Measurements from ENCODE around the gene PLEKHA7.

Gene PLEKHA7

DNA sequence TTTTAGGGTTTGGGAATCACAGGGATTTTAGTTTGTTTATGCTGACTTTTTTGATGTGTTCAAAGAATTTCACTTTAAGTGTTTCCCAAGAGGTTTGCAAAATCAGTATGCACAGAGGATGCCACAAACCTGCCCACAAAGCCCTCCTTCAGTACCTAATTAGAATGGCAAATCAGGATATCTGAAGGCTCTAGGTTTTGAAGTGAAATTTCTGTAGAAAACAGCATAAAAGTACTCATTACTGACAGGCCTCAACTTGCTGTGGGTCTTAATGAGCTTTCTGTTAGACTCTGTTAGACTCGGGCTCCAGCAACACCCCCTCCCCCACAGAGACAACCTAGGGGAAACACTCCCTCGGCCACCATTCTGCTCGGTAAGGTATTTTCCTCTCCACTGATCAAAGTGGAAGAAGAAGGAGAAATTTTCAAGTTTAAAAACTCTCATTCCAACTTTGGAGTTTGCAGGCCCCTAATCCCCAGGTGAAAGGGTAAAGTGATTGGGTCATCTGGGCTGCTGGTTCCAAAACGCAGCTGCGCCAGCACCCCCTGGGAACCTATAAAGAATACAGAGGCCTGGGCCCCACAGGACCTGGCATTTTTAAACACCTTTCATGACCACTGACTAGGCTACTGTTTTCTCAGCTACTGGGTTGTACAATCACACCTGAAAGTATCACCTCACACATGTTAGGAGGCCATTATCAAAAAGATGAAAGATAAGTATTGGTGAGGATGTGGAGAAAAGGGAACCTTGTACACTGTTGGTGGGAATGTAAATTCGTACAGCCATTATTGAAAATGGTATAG is 67.5 kb downstream of the PLEKHA7 start:
- DNase-seq (ENCODE audit: low read depth in 2 of 3, low spot score in 2 of 3), result no peak

- no peak for DNase-seq (ENCODE audit: low read depth in 2 of 3, low spot score in 2 of 3)
These were observed 68.3 kb downstream of the PLEKHA7 start for GRCh38 chr11:16945671-16946469.

DNA sequence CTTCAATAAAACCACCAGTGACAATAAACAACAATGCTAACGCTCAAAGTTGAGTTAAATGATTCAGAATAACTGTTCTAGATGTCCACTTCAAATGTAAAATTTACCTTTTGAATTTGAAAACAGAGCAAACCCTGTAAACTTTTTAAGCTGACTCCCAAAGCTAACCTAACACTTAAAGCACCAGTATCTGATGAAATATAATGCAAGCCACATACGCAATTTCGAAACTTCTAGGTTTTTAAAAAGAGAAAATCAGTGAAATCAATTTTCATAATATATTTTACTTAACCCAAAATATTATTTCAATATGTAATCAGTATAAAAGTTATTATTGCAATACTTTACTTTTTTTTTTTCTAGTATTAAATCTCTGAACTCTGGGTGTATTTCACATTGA is 71.3 kb downstream of the PLEKHA7 start:
- no peak for DNase-seq (ENCODE audit: low read depth in 2 of 3, low spot score in 2 of 3)

DNA sequence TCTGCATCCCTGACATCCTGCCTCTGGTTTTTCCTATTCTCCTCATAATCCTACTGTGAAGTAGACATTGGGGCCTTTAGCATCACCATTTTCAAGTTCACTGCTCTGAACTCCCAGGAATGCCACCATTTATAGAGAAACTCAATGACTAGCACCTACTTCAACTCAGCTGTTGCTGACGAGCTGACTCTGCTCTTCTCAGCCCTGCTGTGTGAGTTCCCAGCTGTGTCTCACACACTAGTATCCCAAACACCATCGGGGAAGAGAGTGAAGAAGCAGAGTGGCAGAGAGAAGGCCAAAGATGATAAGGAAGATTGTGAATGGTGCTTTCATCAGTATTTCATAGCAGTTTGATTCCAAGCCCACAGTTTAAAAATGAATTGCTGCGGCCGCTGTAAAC is 71.9 kb downstream of the PLEKHA7 start:
- DNase-seq (ENCODE audit: low read depth in 2 of 3, low spot score in 2 of 3), result no peak

DNA sequence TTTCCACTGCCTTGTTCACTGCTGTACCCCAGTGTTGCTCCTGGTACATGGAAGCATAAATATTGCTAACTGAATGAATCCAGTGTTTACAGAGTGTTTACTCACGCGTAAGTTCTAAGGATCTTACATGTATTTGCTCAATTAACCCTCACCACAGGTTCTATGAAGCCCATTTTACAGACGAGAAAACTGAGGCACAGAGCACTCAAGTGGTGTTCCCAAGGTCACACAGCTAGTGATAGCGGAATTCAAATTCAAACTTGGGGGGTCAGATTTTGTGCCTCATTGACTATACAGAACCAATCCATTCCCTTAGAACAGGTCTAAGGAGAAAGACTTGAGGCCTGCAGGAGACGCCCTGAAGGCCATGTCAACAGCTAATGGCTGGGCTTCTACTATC is 72.3 kb downstream of the PLEKHA7 start:
- DNase-seq (ENCODE audit: low read depth in 2 of 3, low spot score in 2 of 3), result no peak

DNA sequence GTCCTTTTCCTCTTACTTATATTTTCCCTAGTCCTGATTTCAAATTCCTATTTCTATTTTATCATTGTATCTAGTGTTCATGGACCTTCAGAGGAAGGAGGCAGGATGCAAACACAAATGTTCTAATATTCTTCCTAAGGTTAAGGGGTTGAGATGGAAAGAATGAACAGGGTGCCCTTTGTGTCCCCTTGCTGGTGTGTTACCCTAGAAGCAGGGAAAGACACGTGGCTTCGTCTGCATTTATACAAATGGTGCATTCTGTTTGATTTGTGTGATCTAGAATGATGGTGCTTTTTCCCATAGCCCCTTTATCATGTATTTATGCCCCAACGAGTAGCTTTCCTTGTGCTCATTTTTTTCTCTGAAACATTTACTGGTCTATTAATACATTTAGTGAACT is 76.2 kb downstream of the PLEKHA7 start:
- no peak for DNase-seq (ENCODE audit: low read depth in 2 of 3, low spot score in 2 of 3)

- no peak for DNase-seq (ENCODE audit: low read depth in 2 of 3, low spot score in 2 of 3)
These were observed 77.6 kb downstream of the PLEKHA7 start for GRCh38 chr11:16936643-16937042.

DNA sequence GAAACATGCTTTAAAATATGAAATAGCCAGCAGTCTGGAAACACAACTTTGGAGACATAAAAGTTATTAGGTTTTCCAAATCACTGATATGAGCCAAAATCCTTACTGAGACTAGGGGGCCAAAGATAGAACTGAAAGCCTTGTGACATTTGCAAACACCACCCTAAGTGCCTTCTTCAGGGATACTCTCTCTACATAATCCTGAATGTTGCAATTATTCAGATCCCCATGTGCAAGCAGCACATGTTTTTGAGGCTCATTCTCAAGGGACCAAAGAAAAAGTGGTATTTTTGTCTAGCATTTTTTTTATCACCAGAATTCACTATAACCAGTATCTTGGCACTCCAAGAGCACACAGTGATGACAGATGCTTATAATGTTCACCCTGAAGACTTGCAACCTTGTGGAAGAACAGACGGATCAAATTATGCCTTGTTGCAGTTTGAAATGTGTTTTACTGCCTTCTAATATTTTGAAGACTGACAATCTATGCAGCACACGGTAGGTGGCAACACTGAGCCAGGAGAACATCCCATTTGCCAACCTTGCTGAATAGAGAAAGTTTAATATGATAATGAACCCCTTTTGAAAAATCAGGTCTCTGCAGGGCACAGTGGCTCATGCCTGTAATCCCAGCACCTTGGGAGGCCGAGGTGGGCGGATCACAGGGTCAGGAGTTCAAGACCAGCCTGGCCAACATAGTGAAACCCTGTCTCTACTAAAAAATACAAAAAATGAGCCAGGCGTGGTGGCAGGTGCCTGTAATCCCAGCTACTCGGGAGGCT is 78.5 kb downstream of the PLEKHA7 start:
- DNase-seq (ENCODE audit: low read depth in 2 of 3, low spot score in 2 of 3), result no peak

GRCh38 chr11:16933756-16934603 is 80.2 kb downstream of the PLEKHA7 start:
- no peak for DNase-seq (ENCODE audit: low read depth in 2 of 3, low spot score in 2 of 3)

GRCh38 chr11:16933291-16933690 is 80.9 kb downstream of the PLEKHA7 start:
- no peak for DNase-seq (ENCODE audit: low read depth in 2 of 3, low spot score in 2 of 3)

DNA sequence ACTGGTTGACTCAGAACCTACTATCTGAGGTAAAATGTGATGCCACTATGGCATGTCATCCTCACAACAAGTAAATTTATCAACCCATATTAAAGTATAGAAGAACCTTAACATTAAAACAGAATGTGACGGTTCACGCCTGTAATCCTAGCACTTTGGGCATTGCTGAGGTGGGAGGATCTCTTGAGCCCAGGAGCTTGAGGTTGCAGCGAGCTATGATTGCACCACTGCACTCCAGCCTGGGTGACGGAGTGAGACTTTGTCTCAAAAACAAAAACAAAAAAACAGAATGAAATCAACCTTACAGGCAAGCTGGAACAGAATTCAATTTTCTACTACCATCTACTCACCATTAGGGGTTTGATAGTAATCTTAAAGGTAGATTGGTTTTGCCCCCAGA is 86.2 kb downstream of the PLEKHA7 start:
- DNase-seq (ENCODE audit: low read depth in 2 of 3, low spot score in 2 of 3), result no peak

DNA sequence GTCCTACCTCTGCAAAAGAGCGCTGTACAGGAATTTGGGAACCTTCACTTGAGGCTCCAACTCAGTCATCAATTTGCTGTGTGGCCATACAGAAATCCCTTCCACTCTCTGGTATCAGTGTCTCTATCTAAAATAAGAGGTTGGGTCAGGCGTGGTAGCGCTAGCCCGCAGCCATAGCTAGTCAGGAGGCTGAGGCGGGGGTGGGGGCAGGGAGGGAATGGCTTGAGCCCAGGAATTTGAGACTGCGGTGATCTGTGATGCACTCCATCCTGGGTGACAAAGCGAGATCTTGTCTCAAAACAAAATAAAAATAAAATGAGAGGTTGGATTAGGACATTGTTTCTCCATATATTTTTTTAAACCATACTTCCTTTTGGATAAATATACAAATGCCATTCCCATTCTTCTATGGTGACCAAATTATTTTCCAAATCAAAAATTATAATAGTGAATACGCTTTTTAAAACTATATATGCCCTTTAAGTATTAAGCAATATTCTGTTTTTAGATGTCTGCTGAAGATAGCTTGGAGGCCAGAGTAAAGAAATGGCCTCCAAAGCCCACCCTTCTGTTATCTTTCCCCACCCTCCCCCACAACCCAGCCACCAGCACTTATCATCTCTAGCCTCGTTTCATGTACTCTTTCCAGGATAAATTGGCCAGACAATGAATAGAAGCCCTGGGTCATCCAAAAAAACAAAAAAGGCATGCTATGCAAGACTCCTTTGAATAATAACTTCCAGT is 87.2 kb downstream of the PLEKHA7 start:
- no peak for DNase-seq (ENCODE audit: low read depth in 2 of 3, low spot score in 2 of 3)

DNA sequence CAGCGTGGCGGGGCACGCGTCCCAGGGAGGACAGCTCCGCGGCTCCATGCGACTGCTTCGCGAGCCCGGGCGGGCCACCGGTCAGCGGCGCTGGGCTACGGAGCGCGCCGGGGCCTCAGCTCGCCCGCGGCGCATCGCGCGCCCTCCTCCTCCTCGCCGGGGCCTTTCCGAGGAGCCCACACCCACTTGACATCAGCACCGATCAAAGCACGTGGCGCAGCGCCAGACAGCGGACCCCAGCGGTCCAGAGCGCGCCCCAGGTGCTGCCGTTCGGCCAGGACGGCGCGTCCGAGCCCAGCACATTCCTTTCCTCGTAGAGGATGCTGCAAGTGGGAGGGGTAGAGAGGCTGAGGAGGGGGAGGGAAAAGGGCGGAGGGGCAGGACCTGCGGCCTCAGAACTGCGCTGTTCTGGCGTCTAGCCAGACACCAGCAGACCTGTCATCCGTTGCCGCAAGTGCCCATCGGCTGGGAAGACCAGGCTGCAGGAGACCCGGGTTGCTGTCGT is 88.6 kb downstream of the PLEKHA7 start:
- no peak for DNase-seq (ENCODE audit: low read depth in 2 of 3, low spot score in 2 of 3)

DNA sequence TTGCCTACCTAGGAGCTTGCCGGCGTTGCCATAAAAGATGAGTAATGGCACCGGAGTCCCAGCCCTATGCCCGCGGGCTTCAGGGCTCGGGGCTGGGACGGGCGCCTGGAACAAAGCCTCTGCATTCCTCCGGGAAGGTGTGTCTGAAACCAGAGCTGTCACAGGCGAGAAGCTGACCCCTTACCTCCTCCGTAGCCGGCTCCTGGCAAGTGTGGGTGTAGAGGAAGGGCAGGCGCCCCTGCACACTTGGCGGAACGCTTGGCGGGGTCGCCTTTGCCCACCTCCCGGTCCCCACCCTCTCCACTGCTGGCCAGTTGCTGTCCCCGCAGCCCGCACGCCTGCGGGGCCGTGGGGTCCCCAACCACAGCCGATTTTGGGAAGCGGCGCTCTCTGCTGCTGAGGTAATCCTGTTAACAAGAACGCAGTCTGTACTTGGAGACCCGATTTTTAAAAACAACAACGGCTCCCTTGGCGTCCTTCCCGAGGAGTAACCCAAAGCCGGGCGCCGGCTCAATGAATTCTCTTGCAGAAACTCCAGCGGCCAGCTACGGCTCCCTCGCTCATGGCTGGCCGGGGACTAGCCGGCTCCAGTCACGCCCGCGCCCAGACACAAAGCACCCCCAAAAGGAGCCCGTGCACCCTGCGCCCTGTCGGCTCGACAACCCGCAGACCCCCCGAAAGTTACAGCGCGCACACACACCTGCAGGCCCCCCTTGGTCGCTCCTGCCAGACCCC is 89.2 kb downstream of the PLEKHA7 start:
- DNase-seq (ENCODE audit: low read depth in 2 of 3, low spot score in 2 of 3), result no peak

GRCh38 chr11:16924462-16924825 is 89.8 kb downstream of the PLEKHA7 start:
- DNase-seq (ENCODE audit: low read depth in 2 of 3, low spot score in 2 of 3), result no peak

- no peak for DNase-seq (ENCODE audit: low read depth in 2 of 3, low spot score in 2 of 3)
These were observed 90.2 kb downstream of the PLEKHA7 start for GRCh38 chr11:16923987-16924386.

DNA sequence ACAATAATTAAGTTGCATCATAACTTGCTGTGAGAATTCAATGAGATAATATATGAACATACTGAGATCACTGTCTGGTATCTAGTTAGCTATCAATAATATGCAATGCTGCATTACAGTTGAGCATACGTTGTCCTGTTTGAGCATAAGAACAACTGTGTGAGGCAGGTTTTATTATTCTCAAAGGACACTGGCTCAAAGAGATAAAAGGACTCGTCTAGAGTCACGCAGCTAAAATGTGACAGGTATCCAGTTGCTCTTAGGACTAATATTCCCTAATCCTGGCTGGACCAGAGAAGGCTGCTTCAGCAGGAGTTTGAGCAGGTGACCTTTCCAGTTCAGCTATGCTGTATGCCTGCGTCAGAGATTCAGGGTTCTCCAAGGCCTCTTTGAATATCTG is 92.5 kb downstream of the PLEKHA7 start:
- no peak for DNase-seq (ENCODE audit: low read depth in 2 of 3, low spot score in 2 of 3)

DNA sequence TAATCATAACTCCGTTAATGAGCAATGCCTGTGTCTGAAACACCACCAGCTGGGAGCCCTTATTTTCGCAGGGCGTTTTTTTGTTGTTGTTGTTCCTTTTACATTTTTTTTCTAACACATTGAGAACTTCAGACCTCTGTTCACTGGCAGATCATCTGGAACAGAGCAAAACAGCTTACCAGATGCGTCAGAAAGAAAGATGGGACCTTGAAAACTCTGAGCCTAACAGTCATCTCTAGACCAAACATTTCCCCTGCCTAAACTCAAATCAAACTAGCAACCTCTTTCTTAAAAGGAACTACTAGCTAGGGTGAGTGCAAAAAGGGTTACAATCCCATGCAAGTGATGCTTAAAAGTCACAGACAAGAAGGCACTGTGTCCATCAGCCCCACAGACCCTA is 93.2 kb downstream of the PLEKHA7 start:
- DNase-seq (ENCODE audit: low read depth in 2 of 3, low spot score in 2 of 3), result no peak

- DNase-seq (ENCODE audit: low read depth in 2 of 3, low spot score in 2 of 3), result no peak
These were observed 93.7 kb downstream of the PLEKHA7 start for GRCh38 chr11:16920559-16920958.
